ENCODE results near the gene TOB2.

DNA sequence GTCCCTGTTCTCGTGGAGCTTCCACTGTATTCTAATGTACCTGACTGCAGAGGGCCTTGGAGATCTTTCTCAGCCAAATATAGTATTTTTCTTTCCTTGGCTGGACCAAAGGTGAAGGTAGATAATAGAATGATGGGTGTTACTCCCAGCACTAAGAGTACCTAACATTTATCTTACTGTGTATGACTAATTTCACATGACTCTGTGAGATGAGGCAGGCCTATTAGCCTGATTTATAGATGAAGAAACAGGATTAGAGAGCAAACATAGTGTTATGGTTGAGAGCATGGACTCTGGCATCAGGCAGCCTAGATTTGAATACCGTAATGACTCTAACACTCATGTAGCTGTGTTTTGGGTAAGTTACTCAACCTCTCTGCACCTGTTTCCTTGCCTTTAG is 25.0 kb upstream of the TOB2 start:
- TF ChIP-seq POLR2AphosphoS5 (IDR thresholded peaks at IDR 0.05; ENCODE audit: low read depth, low read length) = no peak
- no peak for TF ChIP-seq POLR2A (IDR thresholded peaks at IDR 0.05; ENCODE audit: low read depth, low read length)
